Activated B cell treated with CpG ODN at 0.5 μM for 24 hours (primary cell): Measurements from ENCODE around the gene IL17F. TPM values are rescaled to one million over a fixed set of nuclear protein-coding genes. Genes with fewer than 3 reads are reported as not detected.

ENCODE experiments used
- ATAC-seq: fragments of 200-7000 bp; cut with Tn5 transposase; one replicate; pipeline ENCODE4 v1.10.0; 2021; ENCODE audit warnings: low read depth, mild to moderate bottlenecking, moderate library complexity
- CTCF ChIA-PET: fragments of 350-600 bp; sonication (Branson Sonifier 250); formaldehyde crosslinking; loops from one replicate; lab custom pipeline; 2021; ENCODE audit warnings: antibody characterized with exemption; lab: Charles Lee
- POLR2A ChIA-PET: fragments of 350-600 bp; sonication (Branson Sonifier 250); formaldehyde crosslinking; loops from one replicate; lab custom pipeline; 2021; ENCODE audit warnings: antibody characterized with exemption; lab: Charles Lee
- DNase-seq: peaks from one replicate; pipeline ENCODE4 v3.0.0; 2022
- H3K27ac Mint-ChIP-seq: one replicate; pipeline ENCODE4 v1.8.0; 2020; ENCODE audit warnings: mixed read lengths
- H3K27me3 Mint-ChIP-seq: one replicate; pipeline ENCODE4 v1.8.0; 2021; ENCODE audit warnings: mixed read lengths
- H3K36me3 Mint-ChIP-seq: one replicate; pipeline ENCODE4 v1.8.0; 2021; ENCODE audit warnings: low read depth, mixed read lengths
- H3K4me1 Mint-ChIP-seq: one replicate; pipeline ENCODE4 v1.8.0; 2021; ENCODE audit warnings: mixed read lengths
- H3K4me3 Mint-ChIP-seq: one replicate; pipeline ENCODE4 v1.8.0; 2020; ENCODE audit warnings: mild to moderate bottlenecking, mixed read lengths
- H3K9me3 Mint-ChIP-seq: one replicate; pipeline ENCODE4 v1.8.0; 2020; ENCODE audit warnings: mixed read lengths
- intact Hi-C: fragments of 100-400 bp; cut with micrococcal nuclease; formaldehyde crosslinking; loops from one replicate; pipeline ENCODE4 v1.15.1; 2024
- total RNA-seq: library from RNA; stranded (reverse); gene quantifications from 2 replicates; pipeline ENCODE4 v1.2.3, GENCODE V29; 2022
- TF ChIP-seq, protein P1 (sequence below): fragments of 200-600 bp; IDR thresholded peaks from one replicate; pipeline ENCODE4 v1.8.0; 2022; ENCODE audit warnings: antibody characterized with exemption, mild to moderate bottlenecking

IL17F gene
- total RNA-seq, 1 donor from 2014 or later = not detected

- ChIA-PET POLR2A (interaction anchor here (0.6 to 4.1 kb wide), 22 partner anchors 8 to 710 kb away, joined by 3 to 29 read pairs (median 4); partner anchors contain the start of genes EFHC1, GSTA4 and PAQR8), CTCF (interaction anchor here (0.6 to 7.1 kb wide), 17 partner anchors 8 to 710 kb away, joined by 3 to 156 read pairs (median 6); partner anchors contain the start of genes EFHC1, GSTA4 and PAQR8)
- Mint-ChIP-seq H3K27me3 (no peaks in the 10 kb centered on the region), H3K9me3 (no peaks in the 10 kb centered on the region), H3K4me3 (no peak overlapping the region), H3K4me1 (peaks cover 20% of the 10 kb centered on the region), H3K27ac (no peak overlapping the region), H3K36me3 (peaks cover 27% of the 10 kb centered on the region)
- DNase-seq (no peak), ATAC-seq (no peak)
- TF ChIP-seq, protein P1, sequence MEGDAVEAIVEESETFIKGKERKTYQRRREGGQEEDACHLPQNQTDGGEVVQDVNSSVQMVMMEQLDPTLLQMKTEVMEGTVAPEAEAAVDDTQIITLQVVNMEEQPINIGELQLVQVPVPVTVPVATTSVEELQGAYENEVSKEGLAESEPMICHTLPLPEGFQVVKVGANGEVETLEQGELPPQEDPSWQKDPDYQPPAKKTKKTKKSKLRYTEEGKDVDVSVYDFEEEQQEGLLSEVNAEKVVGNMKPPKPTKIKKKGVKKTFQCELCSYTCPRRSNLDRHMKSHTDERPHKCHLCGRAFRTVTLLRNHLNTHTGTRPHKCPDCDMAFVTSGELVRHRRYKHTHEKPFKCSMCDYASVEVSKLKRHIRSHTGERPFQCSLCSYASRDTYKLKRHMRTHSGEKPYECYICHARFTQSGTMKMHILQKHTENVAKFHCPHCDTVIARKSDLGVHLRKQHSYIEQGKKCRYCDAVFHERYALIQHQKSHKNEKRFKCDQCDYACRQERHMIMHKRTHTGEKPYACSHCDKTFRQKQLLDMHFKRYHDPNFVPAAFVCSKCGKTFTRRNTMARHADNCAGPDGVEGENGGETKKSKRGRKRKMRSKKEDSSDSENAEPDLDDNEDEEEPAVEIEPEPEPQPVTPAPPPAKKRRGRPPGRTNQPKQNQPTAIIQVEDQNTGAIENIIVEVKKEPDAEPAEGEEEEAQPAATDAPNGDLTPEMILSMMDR = no peak
- intact Hi-C loops = loop anchor here (1.0 to 10.0 kb wide), 5 partner anchors 11 to 1509 kb away; partner anchors contain the start of genes GSTA4 and LRRC1
Observed at GRCh38 chr6:52285177-52286068, 41.1 kb upstream of the IL17F start.

DNA sequence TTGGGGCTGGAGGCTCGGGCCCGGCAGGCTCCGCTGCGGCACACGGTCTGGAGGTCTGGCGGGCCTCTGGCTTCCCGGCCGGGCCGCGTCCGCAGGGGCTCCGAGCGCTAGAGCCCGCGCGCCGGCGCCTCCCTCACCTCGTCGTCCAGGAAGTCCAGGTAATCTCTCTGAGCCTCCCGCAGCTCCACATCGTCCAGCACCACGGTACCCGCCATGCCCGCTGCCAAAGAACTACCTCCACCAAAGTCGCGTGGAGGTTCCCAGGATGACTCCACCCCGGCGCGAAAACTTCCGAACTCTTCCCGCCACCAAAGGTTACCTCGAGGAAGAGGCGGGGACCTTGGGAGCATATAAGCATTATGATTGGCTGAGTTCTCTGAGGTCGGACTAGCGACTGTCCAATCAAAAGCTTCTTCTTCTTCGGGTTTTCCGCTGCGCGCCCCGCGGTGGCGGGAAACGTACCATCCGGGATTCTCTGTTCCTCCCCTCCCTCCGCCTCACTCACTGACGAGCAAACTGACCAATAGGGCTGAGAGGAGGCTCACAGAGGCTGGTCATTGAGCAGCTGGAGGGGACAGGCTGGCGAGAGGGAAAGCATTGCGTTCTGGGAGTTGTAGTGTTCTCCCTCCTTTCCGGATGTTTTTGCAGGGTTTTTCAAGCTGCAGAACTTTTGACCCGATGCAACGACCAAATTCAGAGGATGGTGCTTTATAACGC is 40.3 kb upstream of the IL17F start, which contains the start of gene MCM3:
TSS of gene MCM3 (minus strand) at position 283 of the 717 bp plus-strand sequence. CDS start at position 215, 68 bp downstream.
- TF ChIP-seq, protein P1 = no peak
- ChIA-PET POLR2A (interaction anchor here (0.7 to 4.1 kb wide), 19 partner anchors 8 to 711 kb away, joined by 3 to 29 read pairs (median 4); partner anchors contain the start of genes GSTA4 and PAQR8), CTCF (interaction anchor here (0.8 to 7.1 kb wide), 14 partner anchors 9 to 710 kb away, joined by 3 to 156 read pairs (median 8); partner anchors contain the start of genes EFHC1, GSTA4 and PAQR8)
- DNase-seq (peak; percentile 83), ATAC-seq (peak; percentile 98)
- intact Hi-C loops = loop anchor here (1.0 to 10.0 kb wide), 9 partner anchors 12 to 1510 kb away; partner anchors contain the start of genes EFHC1, GSTA4, LRRC1 and PAQR8
- H3K36me3 Mint-ChIP-seq = peaks cover 34% of the 10 kb centered on the region
- no peaks in the 10 kb centered on the region for H3K27me3 Mint-ChIP-seq
- no peak within 1 kb of the TSS for H3K27ac Mint-ChIP-seq
- no peaks in the 10 kb centered on the region for H3K9me3 Mint-ChIP-seq
- H3K4me3 Mint-ChIP-seq = peak within 1 kb of the TSS; percentile 58
- peaks cover 20% of the 10 kb centered on the region for H3K4me1 Mint-ChIP-seq

DNA sequence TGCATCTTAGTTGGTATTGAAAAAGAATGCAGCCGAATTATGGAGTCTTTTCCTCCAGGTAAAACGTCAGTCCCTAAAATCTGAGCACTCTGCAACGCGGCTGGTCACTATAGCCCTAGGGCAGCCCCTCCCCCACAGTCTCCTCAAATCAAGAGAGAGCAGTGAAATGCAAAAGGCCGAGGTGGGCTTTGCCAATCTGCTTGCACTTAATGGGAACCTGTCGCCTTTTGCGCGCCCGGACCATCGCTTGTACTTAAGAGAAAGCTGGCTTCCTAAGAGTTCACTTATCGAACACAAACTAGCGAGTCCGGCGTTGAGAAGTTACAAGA is 39.8 kb upstream of the IL17F start:
- no peaks in the 10 kb centered on the region for H3K27me3 Mint-ChIP-seq
- no peak overlapping the region for H3K4me3 Mint-ChIP-seq
- no peak overlapping the region for H3K27ac Mint-ChIP-seq
- peaks cover 20% of the 10 kb centered on the region for H3K4me1 Mint-ChIP-seq
- peaks cover 39% of the 10 kb centered on the region for H3K36me3 Mint-ChIP-seq
- intact Hi-C loops = loop anchor here (1.0 to 10.0 kb wide), 6 partner anchors 21 to 1511 kb away; partner anchors contain the start of genes EFHC1, LRRC1, PAQR8 and TRAM2
- POLR2A ChIA-PET = interaction anchor here (1.0 to 4.1 kb wide), 4 partner anchors 21 to 214 kb away, joined by 3 to 21 read pairs (median 9); partner anchors contain the start of gene PAQR8
- CTCF ChIA-PET = interaction anchor here (1.3 to 7.1 kb wide), 6 partner anchors 19 to 133 kb away, joined by 4 to 156 read pairs (median 16); partner anchors contain the start of gene PAQR8
- TF ChIP-seq, protein P1 = no peak
- DNase-seq (no peak), ATAC-seq (no peak)
- H3K9me3 Mint-ChIP-seq = no peaks in the 10 kb centered on the region

GRCh38 chr6:52283111-52283510 is 38.8 kb upstream of the IL17F start:
- Mint-ChIP-seq H3K9me3 (no peaks in the 10 kb centered on the region), H3K27ac (no peak overlapping the region), H3K27me3 (no peaks in the 10 kb centered on the region), H3K4me1 (peaks cover 20% of the 10 kb centered on the region), H3K4me3 (peak overlapping the region; percentile 58), H3K36me3 (peaks cover 49% of the 10 kb centered on the region)
- CTCF ChIA-PET = interaction anchor here (1.3 to 7.1 kb wide), 3 partner anchors 18 to 117 kb away, joined by 4 to 156 read pairs (median 57); partner anchors contain the start of gene PAQR8
- intact Hi-C loops = loop anchor here (10.0 kb wide), 1 partner anchor 1512 kb away; the partner anchor contains the start of gene LRRC1
- TF ChIP-seq, protein P1 = no peak
- POLR2A ChIA-PET = interaction anchor here (1.0 to 2.1 kb wide), 2 partner anchors 11 to 79 kb away, joined by 3 to 13 read pairs; partner anchors contain the start of gene PAQR8
- ATAC-seq (no peak), DNase-seq (no peak)
